ENCODE measurements around the gene DYNLRB1. TPM values are rescaled to one million over a fixed set of nuclear protein-coding genes. Genes with fewer than 3 reads are reported as not detected.
A peak's percentile ranks its signal among the peaks of the same experiment; 100 is the strongest.

DYNLRB1 gene
- total and polyA plus RNA-seq, 2 of the 13 experiments (the other 11 are each of a cell fraction or from before 2014, with no cell fraction given), result 140 to 244 TPM

- Histone ChIP-seq H3K4me1 (ENCODE audit: insufficient read depth, low read length) (peaks cover 56% of the 10 kb centered on the region), H4K20me1 (ENCODE audit: insufficient read depth, low read length) (peaks cover 42% of the 10 kb centered on the region), H3K4me2 (ENCODE audit: low read depth, low read length) (no peak overlapping the region), H3K4me3 (replicated peaks in 1 of 3; ENCODE audit: insufficient read depth in 1 of 3, low read depth in 2 of 3, low read length in 3 of 3) (no peak overlapping the region), H3K9ac (ENCODE audit: insufficient read depth, low read depth, low read length) (no peak overlapping the region), H3K9me3 (ENCODE audit: low read length) (no peaks in the 10 kb centered on the region), H2AFZ (ENCODE audit: low read length) (no peak overlapping the region), H3K27ac (ENCODE audit: extremely low read length, insufficient read depth, low read length) (peak overlapping the region; percentile 13), H3K79me2 (ENCODE audit: insufficient read depth, low read length) (peaks cover 67% of the 10 kb centered on the region), H3K27me3 (ENCODE audit: control insufficient read depth in 1 of 2, insufficient read depth in 2 of 2, low read length in 2 of 2) (no peaks in the 10 kb centered on the region), H3K36me3 (replicated peaks in 1 of 2; ENCODE audit: control insufficient read depth in 1 of 2, insufficient read depth in 2 of 2, low read length in 2 of 2) (peaks cover 21 to 41% of the 10 kb centered on the region in 2 experiments)
- 94% methylated on average over 11 of the region's 11 CpGs for WGBS (ENCODE audit: low lambda C conversion rate)
- POLR2A ChIA-PET, result interaction anchor here (2.0 to 2.4 kb wide), 3 partner anchors 8 to 213 kb away, joined by 6 to 32 read pairs (median 9); partner anchors contain the start of genes DYNLRB1 and TP53INP2
- no peak for DNase-seq (ENCODE audit: low spot score)
- ATAC-seq, result no peak
- no TSS peak for BruUV-seq (replicated peaks)
- in situ Hi-C loops (cut with HindIII; ENCODE audit: extremely low pct_ligation_motif_present, low pct_unique_long_range_greater_than_20kb), result no loop called here
- CTCF ChIA-PET (ENCODE audit: low intra/inter-chr PET ratio, low total read pairs), result no interaction called here
- intact Hi-C loops (cut with micrococcal nuclease; ENCODE audit: unreplicated experiment), result no loop called here
- FAIRE-seq, result no peak
- TF ChIP-seq CBFB (CRISPR knock-in tag; IDR thresholded peaks at IDR 0.05), result no peak
- no peak for TF ChIP-seq ZNF343 (CRISPR knock-in tag; IDR thresholded peaks at IDR 0.05)
- no peak for TF ChIP-seq ZNF616 (CRISPR knock-in tag; IDR thresholded peaks at IDR 0.05; ENCODE audit: low read depth)
- TF ChIP-seq ZNF691 (CRISPR knock-in tag; IDR thresholded peaks at IDR 0.05; ENCODE audit: borderline replicate concordance, low read depth), result peak; percentile 44; the same call in 1 of the 2 replicates
- no peak for TF ChIP-seq HNF4A (CRISPR knock-in tag; IDR thresholded peaks at IDR 0.05)
- TF ChIP-seq ZBTB37 (CRISPR knock-in tag; IDR thresholded peaks at IDR 0.05), result no peak
- TF ChIP-seq ZMYM3 (CRISPR knock-in tag; IDR thresholded peaks at IDR 0.05), result no peak
- TF ChIP-seq ZBTB33 (CRISPR knock-in tag; IDR thresholded peaks at IDR 0.05), result 0 out of 2 replicates have a peak, but pooled peaks have one; percentile 3
- no peak for TF ChIP-seq CREBL2 (CRISPR knock-in tag; IDR thresholded peaks at IDR 0.05; ENCODE audit: borderline replicate concordance)
- peak; percentile 62; the same call in 1 of the 2 replicates for TF ChIP-seq ZNF3 (CRISPR knock-in tag; IDR thresholded peaks at IDR 0.05)
- no peak for TF ChIP-seq ZNF768 (CRISPR knock-in tag; IDR thresholded peaks at IDR 0.05)
- TF ChIP-seq ZNF646 (CRISPR knock-in tag; IDR thresholded peaks at IDR 0.05), result no peak
Observed at GRCh38 chr20:34524426-34524825, 8.2 kb downstream of the DYNLRB1 start.

Measured in HepG2 (cell line).